SK-N-MC (cell line): ENCODE measurements around the gene SMYD3.

ENCODE experiments used
- DNase-seq: peaks from one replicate; pipeline ENCODE4 v3.0.0-alpha.2; 2011; ENCODE audit warnings: low read depth, low spot score
- H3K27ac ChIP-seq: fragments of 200-600 bp; sonication (generic); 2 replicates; pipeline ENCODE4 v1.5.1; 2016; ENCODE audit warnings: mixed run types
- H3K36me3 ChIP-seq: fragments of 200-600 bp; sonication (generic); 2 replicates; pipeline ENCODE4 v1.6.1; 2017; ENCODE audit warnings: antibody characterized with exemption, low read length, mixed read lengths; ENCODE audit not compliant: insufficient read depth
- H3K4me3 ChIP-seq: fragments of 200-600 bp; sonication (generic); 2 replicates; pipeline ENCODE4 v1.5.1; 2016
- H3K9ac ChIP-seq: fragments of 200-600 bp; sonication (generic); 2 replicates; pipeline ENCODE4 v1.8.0; 2017; ENCODE audit warnings: mixed run types, mixed read lengths; ENCODE audit not compliant: insufficient read length
- H3K9me3 ChIP-seq: fragments of 200-600 bp; sonication (generic); 2 replicates; pipeline ENCODE4 v1.6.1; 2017; ENCODE audit warnings: low read depth, mild to moderate bottlenecking, antibody characterized with exemption, low read length, moderate library complexity, mixed read lengths
- EZH2 ChIP-seq: fragments of 200-600 bp; sonication (generic); IDR thresholded peaks from one replicate; pipeline ENCODE4 v1.6.1; 2017; ENCODE audit warnings: antibody characterized with exemption
- FOXP2 ChIP-seq: optimal IDR thresholded peaks from 2 replicates; pipeline ENCODE3; 2011; ENCODE audit warnings: mild to moderate bottlenecking, moderate library complexity; ENCODE audit not compliant: insufficient read depth; ENCODE audit errors: extremely low read length, control extremely low read depth
- POLR2AphosphoS5 ChIP-seq: IDR thresholded peaks from 2 replicates; pipeline ENCODE4 v1.6.1; 2012; ENCODE audit warnings: mild to moderate bottlenecking, low read depth, low read length, borderline replicate concordance

The SMYD3 gene

GRCh38 chr1:246052603-246053002 lies 454.5 kb downstream of the SMYD3 start:
- DNase-seq, result no peak
- no peak overlapping the region for H3K4me3 ChIP-seq
- no peak overlapping the region for H3K9ac ChIP-seq
- no peaks in the 10 kb centered on the region; the same call in 1 of the 2 replicates for H3K36me3 ChIP-seq
- TF ChIP-seq EZH2, result no peak
- TF ChIP-seq POLR2AphosphoS5, result no peak
- no peak for TF ChIP-seq FOXP2
- H3K9me3 ChIP-seq, result no peaks in the 10 kb centered on the region
- H3K27ac ChIP-seq, result no peak overlapping the region

GRCh38 chr1:246051909-246052518 lies 455.1 kb downstream of the SMYD3 start:
- TF ChIP-seq POLR2AphosphoS5, result no peak
- TF ChIP-seq EZH2, result no peak
- TF ChIP-seq FOXP2, result no peak
- no peak for DNase-seq
- Histone ChIP-seq H3K27ac (no peak overlapping the region), H3K4me3 (no peak overlapping the region), H3K9ac (no peak overlapping the region), H3K36me3 (no peaks in the 10 kb centered on the region; the same call in 1 of the 2 replicates), H3K9me3 (no peaks in the 10 kb centered on the region)

- Histone ChIP-seq H3K36me3 (no peaks in the 10 kb centered on the region), H3K9me3 (no peaks in the 10 kb centered on the region), H3K27ac (no peak overlapping the region), H3K9ac (no peak overlapping the region), H3K4me3 (no peak overlapping the region)
- TF ChIP-seq FOXP2, result no peak
- TF ChIP-seq EZH2, result no peak
- TF ChIP-seq POLR2AphosphoS5, result no peak
- no peak for DNase-seq
Observed at GRCh38 chr1:246048693-246049092, 458.4 kb downstream of the SMYD3 start.

GRCh38 chr1:246043556-246043955 lies 463.5 kb downstream of the SMYD3 start:
- no peak for DNase-seq
- Histone ChIP-seq H3K36me3 (no peaks in the 10 kb centered on the region), H3K4me3 (no peak overlapping the region), H3K9me3 (no peaks in the 10 kb centered on the region), H3K27ac (no peak overlapping the region), H3K9ac (no peak overlapping the region)
- no peak for TF ChIP-seq FOXP2

- TF ChIP-seq FOXP2 (no peak), POLR2AphosphoS5 (no peak)
Observed at GRCh38 chr1:246041360-246041759, 465.7 kb downstream of the SMYD3 start.

GRCh38 chr1:246040200-246040890 lies 466.7 kb downstream of the SMYD3 start:
- no peak for TF ChIP-seq EZH2
- no peak for TF ChIP-seq POLR2AphosphoS5
- TF ChIP-seq FOXP2, result no peak
- no peaks in the 10 kb centered on the region for H3K36me3 ChIP-seq
- no peak overlapping the region for H3K27ac ChIP-seq
- H3K9ac ChIP-seq, result no peak overlapping the region
- H3K4me3 ChIP-seq, result no peak overlapping the region
- no peaks in the 10 kb centered on the region for H3K9me3 ChIP-seq
- DNase-seq, result no peak

More at GRCh38 chr1:246041360-246041759, 465.7 kb downstream of the SMYD3 start:
- Histone ChIP-seq H3K36me3 (no peaks in the 10 kb centered on the region), H3K27ac (no peak overlapping the region), H3K9me3 (no peaks in the 10 kb centered on the region), H3K9ac (no peak overlapping the region), H3K4me3 (no peak overlapping the region)
- DNase-seq, result no peak

- Histone ChIP-seq H3K27ac (no peak overlapping the region), H3K9ac (no peak overlapping the region)
Observed at GRCh38 chr1:246039584-246039983, 467.5 kb downstream of the SMYD3 start.

GRCh38 chr1:246037832-246038231 lies 469.2 kb downstream of the SMYD3 start:
- DNase-seq, result no peak
- no peaks in the 10 kb centered on the region for H3K9me3 ChIP-seq
- H3K27ac ChIP-seq, result no peak overlapping the region
- no peak for TF ChIP-seq EZH2
- TF ChIP-seq FOXP2, result no peak
- TF ChIP-seq POLR2AphosphoS5, result no peak
- no peaks in the 10 kb centered on the region for H3K36me3 ChIP-seq
- no peak overlapping the region for H3K4me3 ChIP-seq
- no peak overlapping the region for H3K9ac ChIP-seq

More at GRCh38 chr1:246039584-246039983, 467.5 kb downstream of the SMYD3 start:
- TF ChIP-seq FOXP2, result no peak
- TF ChIP-seq POLR2AphosphoS5, result no peak
- no peak for TF ChIP-seq EZH2
- H3K36me3 ChIP-seq, result no peaks in the 10 kb centered on the region
- no peaks in the 10 kb centered on the region for H3K9me3 ChIP-seq
- no peak for DNase-seq
- H3K4me3 ChIP-seq, result no peak overlapping the region
